Measurements from ENCODE around the gene GID4. TPM values are rescaled to one million over a fixed set of nuclear protein-coding genes. Genes with fewer than 3 reads are reported as not detected.

Gene GID4
- total and polyA plus RNA-seq, 8 donors: 3.2 to 18.1 (median 5.6) TPM

DNA sequence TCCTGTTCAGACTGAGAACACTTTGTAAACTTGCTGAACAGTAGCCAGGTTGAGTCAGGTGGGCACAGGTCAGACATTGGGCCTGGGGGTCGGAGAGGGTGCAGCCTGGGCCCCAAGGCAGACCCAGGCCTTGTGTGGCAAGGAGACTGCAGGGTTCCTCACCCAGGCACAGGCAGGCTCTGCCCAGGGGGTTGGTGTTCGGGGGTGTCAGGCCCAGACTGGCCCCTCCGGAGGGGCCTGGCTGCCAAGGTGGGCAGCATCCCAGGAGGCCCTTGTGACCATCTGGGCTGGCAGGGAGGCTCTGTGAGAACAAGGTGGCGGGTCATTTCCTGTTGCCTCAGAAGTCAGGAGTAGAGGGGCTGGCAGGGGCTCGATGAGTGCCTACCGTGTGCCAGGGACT lies 68.8 kb downstream of the GID4 start:
- Histone ChIP-seq H3K4me3 (no peak overlapping the region), H3K27ac (no peak overlapping the region), H3K36me3 (peaks cover 14 to 48% (median 47%) of the 10 kb centered on the region in 4 donors), H3K9me3 (no peaks in the 10 kb centered on the region), H3K27me3 (no peaks in the 10 kb centered on the region), H3K4me1 (no peaks in the 10 kb centered on the region)
- intact Hi-C loops (cut with DNase I; ENCODE audit: low total_unique reads): no loop called here
- 80 to 91% (median 84%) methylated on average over 4 to 6 of the region's 6 CpGs for WGBS, 5 donors
- TF ChIP-seq, protein P1, sequence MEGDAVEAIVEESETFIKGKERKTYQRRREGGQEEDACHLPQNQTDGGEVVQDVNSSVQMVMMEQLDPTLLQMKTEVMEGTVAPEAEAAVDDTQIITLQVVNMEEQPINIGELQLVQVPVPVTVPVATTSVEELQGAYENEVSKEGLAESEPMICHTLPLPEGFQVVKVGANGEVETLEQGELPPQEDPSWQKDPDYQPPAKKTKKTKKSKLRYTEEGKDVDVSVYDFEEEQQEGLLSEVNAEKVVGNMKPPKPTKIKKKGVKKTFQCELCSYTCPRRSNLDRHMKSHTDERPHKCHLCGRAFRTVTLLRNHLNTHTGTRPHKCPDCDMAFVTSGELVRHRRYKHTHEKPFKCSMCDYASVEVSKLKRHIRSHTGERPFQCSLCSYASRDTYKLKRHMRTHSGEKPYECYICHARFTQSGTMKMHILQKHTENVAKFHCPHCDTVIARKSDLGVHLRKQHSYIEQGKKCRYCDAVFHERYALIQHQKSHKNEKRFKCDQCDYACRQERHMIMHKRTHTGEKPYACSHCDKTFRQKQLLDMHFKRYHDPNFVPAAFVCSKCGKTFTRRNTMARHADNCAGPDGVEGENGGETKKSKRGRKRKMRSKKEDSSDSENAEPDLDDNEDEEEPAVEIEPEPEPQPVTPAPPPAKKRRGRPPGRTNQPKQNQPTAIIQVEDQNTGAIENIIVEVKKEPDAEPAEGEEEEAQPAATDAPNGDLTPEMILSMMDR (IDR thresholded peaks at IDR 0.05): no peak
- no peak for DNase-seq

DNA sequence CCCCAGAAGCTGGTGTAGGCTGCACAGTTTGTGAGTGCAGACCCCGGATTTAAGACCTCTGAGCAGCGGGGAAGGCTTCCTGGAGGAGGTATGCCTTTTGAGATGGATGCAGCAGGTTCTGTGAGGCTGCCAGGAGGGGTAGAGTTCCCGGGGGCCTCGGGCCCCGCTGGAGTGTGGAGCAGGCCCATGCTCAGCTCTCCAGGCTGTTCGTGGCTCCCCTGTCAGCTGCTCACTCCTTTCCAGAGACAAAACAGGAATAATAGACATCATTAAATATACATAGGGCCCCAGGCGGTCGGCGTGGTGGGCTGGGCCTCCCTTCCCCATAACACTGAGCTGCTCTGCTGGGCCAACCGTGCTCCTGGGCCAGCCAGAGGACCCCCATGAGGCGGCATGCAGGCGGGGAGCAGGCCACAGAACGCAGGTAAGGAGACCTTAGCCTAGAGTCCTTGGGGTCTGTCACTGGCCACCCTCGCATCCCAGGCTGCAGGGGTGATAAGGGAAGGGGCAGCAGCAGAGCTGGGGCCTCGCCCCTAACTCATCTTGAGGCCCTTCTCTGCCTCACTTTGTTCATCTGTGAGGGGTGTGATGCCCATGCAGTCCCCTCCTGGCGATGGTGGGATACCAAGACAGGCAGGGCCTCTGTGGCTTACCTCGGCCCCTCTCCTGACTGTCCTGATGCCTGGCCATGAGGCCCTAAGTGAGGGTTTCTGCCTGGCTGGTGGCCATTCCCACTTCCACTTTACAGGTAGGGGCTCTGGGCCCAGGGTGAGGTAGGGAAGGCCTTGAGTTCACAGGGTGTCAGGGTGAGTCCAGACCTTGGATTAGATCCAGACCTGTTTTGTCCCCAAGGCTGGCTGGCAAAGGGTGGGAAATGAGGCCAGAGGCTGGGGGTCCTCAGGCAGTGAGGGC lies 69.4 kb downstream of the GID4 start, which contains the start of gene MYO15A:
Gene MYO15A, plus strand, starts transcription at position 356 of the 912 bp plus-strand sequence. CDS start 10,045 bp downstream, outside the sequence.
- H3K36me3 ChIP-seq: peaks cover 14 to 42% (median 41%) of the 10 kb centered on the region in 4 donors
- WGBS, 5 donors: 56 to 76% (median 68%) methylated on average over 6 to 17 of the region's 17 CpGs
- H3K4me1 ChIP-seq: no peaks in the 10 kb centered on the region
- TF ChIP-seq POLR2A (IDR thresholded peaks at IDR 0.05): no peak
- TF ChIP-seq EP300 (IDR thresholded peaks at IDR 0.05): no peak
- TF ChIP-seq POLR2AphosphoS5 (IDR thresholded peaks at IDR 0.05): no peak
- TF ChIP-seq, protein P1 (IDR thresholded peaks at IDR 0.05): no peak
- no peaks in the 10 kb centered on the region for H3K9me3 ChIP-seq
- H3K27me3 ChIP-seq: no peaks in the 10 kb centered on the region
- H3K27ac ChIP-seq: no peak within 1 kb of the TSS
- DNase-seq: no peak
- no peak within 1 kb of the TSS for H3K4me3 ChIP-seq
- intact Hi-C loops (cut with DNase I; ENCODE audit: low total_unique reads): no loop called here

DNA sequence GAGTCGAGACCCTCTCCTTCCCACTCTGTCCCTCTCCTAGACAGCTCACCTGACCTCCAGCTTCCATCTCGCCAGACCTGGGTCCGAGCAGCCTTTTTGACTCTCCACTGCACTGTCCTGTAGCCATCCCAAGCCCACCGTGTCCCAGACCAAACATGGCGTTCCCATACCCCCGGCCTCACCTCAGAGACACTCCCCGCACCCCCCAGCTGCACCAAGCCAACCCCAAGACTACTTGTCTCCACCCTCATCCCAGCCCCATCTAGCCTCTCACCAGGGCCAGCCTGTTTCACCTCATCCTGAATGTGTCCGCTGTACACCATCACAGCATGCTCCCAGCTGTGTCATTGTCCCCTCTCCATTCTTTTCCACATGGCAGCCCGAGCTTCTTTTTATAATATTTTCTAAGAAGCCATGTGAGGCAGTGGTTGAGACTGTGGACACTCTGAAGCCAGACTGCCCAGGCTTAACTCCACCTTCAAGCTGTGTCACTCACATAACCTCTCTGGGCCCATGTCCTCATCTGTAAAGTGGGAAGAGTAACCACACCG lies 70.8 kb downstream of the GID4 start:
- peaks cover 10 to 28% (median 28%) of the 10 kb centered on the region in 4 donors for H3K36me3 ChIP-seq
- H3K9me3 ChIP-seq: no peaks in the 10 kb centered on the region
- no peak overlapping the region for H3K27ac ChIP-seq
- intact Hi-C loops (cut with DNase I; ENCODE audit: low total_unique reads): no loop called here
- no peak for DNase-seq
- 73 to 82% (median 79%) methylated on average over 10 of the region's 10 CpGs for WGBS, 5 donors
- H3K27me3 ChIP-seq: no peaks in the 10 kb centered on the region
- H3K4me1 ChIP-seq: no peaks in the 10 kb centered on the region
- TF ChIP-seq EP300 (IDR thresholded peaks at IDR 0.05) (no peak), POLR2A (IDR thresholded peaks at IDR 0.05) (no peak), POLR2AphosphoS5 (IDR thresholded peaks at IDR 0.05) (no peak)
- TF ChIP-seq, protein P1 (IDR thresholded peaks at IDR 0.05): no peak
- no peak overlapping the region for H3K4me3 ChIP-seq

DNA sequence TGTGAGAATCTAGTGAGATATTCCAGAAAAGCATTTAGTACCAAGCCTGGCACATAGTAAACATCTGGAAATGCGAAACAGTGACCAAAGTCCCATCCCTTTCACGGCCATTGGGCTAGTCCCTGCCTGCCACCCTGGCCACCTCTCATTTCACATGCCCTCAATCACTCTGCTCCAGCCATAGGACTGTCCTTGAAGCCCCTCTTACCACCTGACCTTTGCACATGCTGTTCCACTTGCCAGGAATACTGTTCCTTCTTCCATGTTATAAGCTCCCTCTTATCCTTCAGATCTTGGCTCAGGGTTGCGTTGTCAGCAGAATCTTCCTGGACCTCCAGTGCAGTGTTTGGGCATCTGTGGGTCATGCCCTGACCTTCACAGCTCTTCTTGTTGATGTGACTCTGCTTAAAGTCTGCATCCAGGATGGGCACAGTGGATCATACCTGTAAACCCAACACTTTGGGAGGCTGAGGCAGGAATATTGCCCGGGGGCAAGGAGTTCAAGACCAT lies 71.5 kb downstream of the GID4 start:
- TF ChIP-seq, protein P1 (IDR thresholded peaks at IDR 0.05): no peak
- TF ChIP-seq POLR2AphosphoS5 (IDR thresholded peaks at IDR 0.05) (no peak), POLR2A (IDR thresholded peaks at IDR 0.05) (no peak), EP300 (IDR thresholded peaks at IDR 0.05) (no peak)
- intact Hi-C loops (cut with DNase I; ENCODE audit: low total_unique reads): no loop called here

More for the DNA sequence above, 71.5 kb downstream of the GID4 start:
- peaks cover 0 to 5% (median 0%) of the 10 kb centered on the region in 3 donors for H3K27me3 ChIP-seq
- 66 to 90% (median 81%) methylated on average over 3 to 4 of the region's 4 CpGs for WGBS, 5 donors
- DNase-seq: no peak
- H3K4me3 ChIP-seq: no peak overlapping the region
- H3K4me1 ChIP-seq: no peaks in the 10 kb centered on the region
- no peak overlapping the region for H3K27ac ChIP-seq
- H3K9me3 ChIP-seq: no peaks in the 10 kb centered on the region
- peaks cover 10 to 21% (median 21%) of the 10 kb centered on the region in 4 donors for H3K36me3 ChIP-seq
